GM12878 (cell line): ENCODE data around the gene PRSS57. TPM values are rescaled to one million over a fixed set of nuclear protein-coding genes. Genes with fewer than 3 reads are reported as not detected.

ENCODE experiments used
- ATAC-seq: fragments of 200-7000 bp; cut with Tn5 transposase; 3 replicates; pipeline ENCODE4 v1.9.1; 2020; ENCODE audit warnings: mild to moderate bottlenecking, moderate library complexity
- BruUV-seq: library from RNA; stranded (reverse); fragments of 400-500 nt; replicated peaks from 2 replicates; lab custom pipeline; 2021; lab: Mats Ljungman, UMichigan
- CTCF ChIA-PET: fragments of 300-600 bp; sonication (Branson Sonifier 250); formaldehyde crosslinking; extraction: SDS; loops from one replicate; lab custom pipeline; 2021; ENCODE audit warnings: inconsistent platforms; lab: Yijun Ruan, JAX
- POLR2A ChIA-PET: fragments of 350-600 bp; formaldehyde crosslinking; extraction: SDS; loops from one replicate; lab custom pipeline; 2021; ENCODE audit warnings: inconsistent platforms; lab: Charles Lee
- RAD21 ChIA-PET: fragments of 300-600 bp; sonication (Branson Sonifier 250); formaldehyde crosslinking; loops from one replicate; lab custom pipeline; 2023; ENCODE audit warnings: antibody characterized with exemption; ENCODE audit not compliant: unreplicated experiment; lab: Charles Lee
- SMC1A ChIA-PET: fragments of 300-600 bp; sonication (Branson Sonifier 250); formaldehyde crosslinking; loops from one replicate; lab custom pipeline; 2023; ENCODE audit not compliant: unreplicated experiment, uncharacterized antibody; lab: Charles Lee
- DNase-seq: peaks from one replicate; pipeline ENCODE4 v3.0.0-alpha.2; 2011; ENCODE audit warnings: low read depth, low spot score
- FAIRE-seq: peaks from 3 replicates; lab custom pipeline; 2011; peaks lifted over from hg19 to GRCh38; lab: Jason Lieb, UNC
- H2AFZ ChIP-seq: 2 replicates; pipeline ENCODE4 v1.6.0; 2011; ENCODE audit warnings: low read depth, low read length, control low read depth; ENCODE audit not compliant: control insufficient read depth
- H3K27ac ChIP-seq: 2 replicates; pipeline ENCODE4 v1.5.1; 2011; ENCODE audit warnings: control low read depth; ENCODE audit not compliant: control insufficient read depth, insufficient read depth
- H3K27me3 ChIP-seq, 2 experiments: replicated peaks in 1 of 2; 2 replicates each; pipeline versions ENCODE4 v1.6.0 to v1.6.1; 2011; ENCODE audit warnings: low read length in 1 of 2; ENCODE audit not compliant: control insufficient read depth in 2 of 2, insufficient read depth in 2 of 2
- H3K36me3 ChIP-seq, 2 experiments: 2 replicates each; pipeline ENCODE4 v1.5.1; 2011; ENCODE audit warnings: low read length in 1 of 2; ENCODE audit not compliant: control insufficient read depth in 2 of 2, insufficient read depth in 2 of 2
- H3K4me1 ChIP-seq: 2 replicates; pipeline ENCODE4 v1.6.1; 2011; ENCODE audit warnings: mild to moderate bottlenecking, low read length, moderate library complexity, mixed read lengths; ENCODE audit not compliant: control insufficient read depth, insufficient read depth
- H3K4me2 ChIP-seq: 2 replicates; pipeline ENCODE4 v1.6.0; 2011; ENCODE audit warnings: control low read depth; ENCODE audit not compliant: control insufficient read depth, insufficient read depth
- H3K4me3 ChIP-seq: fragments of 200-600 bp; sonication (generic); 2 replicates; pipeline ENCODE4 v1.5.1; 2016
- H3K79me2 ChIP-seq: 2 replicates; pipeline ENCODE4 v1.6.0; 2011; ENCODE audit warnings: low read length; ENCODE audit not compliant: control insufficient read depth, insufficient read depth
- H3K9ac ChIP-seq: 2 replicates; pipeline ENCODE4 v1.8.0; 2011; ENCODE audit warnings: low read length, control low read depth, mixed read lengths; ENCODE audit not compliant: control insufficient read depth, insufficient read depth
- H3K9me3 ChIP-seq: replicated peaks from 3 replicates; pipeline ENCODE4 v1.5.1; 2011; ENCODE audit warnings: mild to moderate bottlenecking, low read length; ENCODE audit not compliant: control insufficient read depth, insufficient read depth
- H4K20me1 ChIP-seq: 2 replicates; pipeline ENCODE4 v1.6.0; 2011; ENCODE audit not compliant: control insufficient read depth, insufficient read depth
- BHLHE40 ChIP-seq, 2 experiments: fragments of 450-650 bp in 1 of 2; IDR thresholded peaks; 2 replicates each; pipeline ENCODE4 v1.6.1; 2011 to 2017; ENCODE audit warnings: low read depth in 2 of 2, borderline replicate concordance in 1 of 2, improper control_type of control experiment in 1 of 2, low read length in 1 of 2, mild to moderate bottlenecking in 1 of 2
- CBX3 ChIP-seq: fragments of 200-600 bp; sonication (generic); IDR thresholded peaks from 2 replicates; pipeline ENCODE4 v1.6.1; 2016; ENCODE audit warnings: low read depth, borderline replicate concordance
- EGR1 ChIP-seq, 2 experiments: IDR thresholded peaks; 1 replicate in 1 of 2; 2 replicates in 1 of 2; pipeline ENCODE4 v1.6.1; 2011 to 2012; ENCODE audit warnings: low read depth in 2 of 2, low read length in 2 of 2, borderline replicate concordance in 1 of 2, mild to moderate bottlenecking in 1 of 2, moderate library complexity in 1 of 2
- RUNX3 ChIP-seq: IDR thresholded peaks from 2 replicates; pipeline ENCODE4 v1.6.1; 2012; ENCODE audit warnings: low read length, inconsistent platforms
- WGBS: methylation state at CpG from one replicate; pipeline ENCODE4 v1.1.6; 2016; ENCODE audit warnings: low lambda C conversion rate; ENCODE audit not compliant: insufficient replicate concordance, insufficient coverage; ENCODE audit errors: missing lambda C conversion rate; 5-methylcytosine and 5-hydroxymethylcytosine counted together
- in situ Hi-C: fragments of 300-500 bp; cut with MboI; formaldehyde crosslinking; loops from 9 replicates; pipeline ENCODE4 v1.14.3; 2018; ENCODE audit warnings: mixed read lengths
- intact Hi-C: fragments of 100-400 bp; cut with micrococcal nuclease; formaldehyde crosslinking; loops from one replicate; pipeline ENCODE4 v1.14.2; 2022; ENCODE audit not compliant: unreplicated experiment
- polyA plus RNA-seq, 11 experiments: library from polyadenylated mRNA; depleted of rRNA in 4 of 11; unstranded in 6 of 11; stranded (reverse) in 5 of 11; fragments of >200 nt; fragmentation: Nextera tagmentation in 4 of 11; fragmentation: Illumina TruSeq in 1 of 11; extraction: Ambion mirVana in 4 of 11; extraction: Trizol in 1 of 11; gene quantifications; 1 replicate in 1 of 11; 2 replicates in 10 of 11; pipeline versions ENCODE4 v1.2.1 to v1.2.3, GENCODE V29; 2011 to 2016; ENCODE audit warnings: inconsistent platforms in 2 of 11, missing spikeins in 2 of 11, low read depth in 1 of 11
- total RNA-seq, 4 experiments: library from RNA; depleted of rRNA in 3 of 4; stranded (reverse); fragments of >200 nt in 3 of 4; fragmentation: Illumina TruSeq in 1 of 4; extraction: Trizol in 1 of 4; gene quantifications; 2 replicates each; pipeline versions ENCODE4 v1.2.1 to v1.2.3, GENCODE V29; 2013 to 2021

Gene PRSS57
- total and polyA plus RNA-seq, 10 of the 15 experiments (the other 5 are each of a cell fraction or from before 2014, with no cell fraction given): not detected

- no peak overlapping the region for H3K9ac ChIP-seq
- H3K36me3 ChIP-seq: no peaks in the 10 kb centered on the region
- POLR2A ChIA-PET: no interaction called here
- no TSS peak for BruUV-seq
- intact Hi-C loops (no loop called here), in situ Hi-C loops (no loop called here)
- RAD21 ChIA-PET: no interaction called here
- FAIRE-seq: no peak
- H3K27me3 ChIP-seq: no peaks in the 10 kb centered on the region
- WGBS: 24% methylated on average over 57 of the region's 79 CpGs
- no peaks in the 10 kb centered on the region for H4K20me1 ChIP-seq
- no peak overlapping the region for H3K4me3 ChIP-seq
- H2AFZ ChIP-seq: no peak overlapping the region
- no peak for TF ChIP-seq RUNX3
- peak in 1 of 2 experiments; percentile 64; a peak in 1 of 3 replicates for TF ChIP-seq EGR1 (IDR thresholded peaks at IDR 0.05; ENCODE audit: borderline replicate concordance in 1 of 2, low read depth in 2 of 2, low read length in 2 of 2)
- SMC1A ChIA-PET: no interaction called here
- peaks cover 5% of the 10 kb centered on the region; the same call in 1 of the 3 replicates for H3K9me3 ChIP-seq
- H3K27ac ChIP-seq: no peak overlapping the region
- H3K4me2 ChIP-seq: no peak overlapping the region
- no peak for ATAC-seq
- no peak for DNase-seq
- no peaks in the 10 kb centered on the region for H3K79me2 ChIP-seq
- CTCF ChIA-PET: no interaction called here
- H3K4me1 ChIP-seq: no peaks in the 10 kb centered on the region; the same call in 1 of the 2 replicates
These were observed 24.5 kb upstream of the PRSS57 start for GRCh38 chr19:719636-720344.

- 72% methylated on average over 45 of the region's 54 CpGs for WGBS
- RAD21 ChIA-PET: no interaction called here
These were observed 23.8 kb upstream of the PRSS57 start for GRCh38 chr19:718991-719512.

More at GRCh38 chr19:718991-719512, 23.8 kb upstream of the PRSS57 start:
- Histone ChIP-seq H3K27me3 (no peaks in the 10 kb centered on the region), H3K4me2 (0 out of 2 replicates have a peak overlapping the region, but pooled peaks have one; percentile 7)
- no peak for TF ChIP-seq CBX3
- TF ChIP-seq BHLHE40 (IDR thresholded peaks at IDR 0.05; ENCODE audit: borderline replicate concordance in 1 of 2, low read depth in 2 of 2, low read length in 1 of 2): no peak
- TF ChIP-seq, all 136 proteins: peak for 0
- H3K36me3 ChIP-seq: no peaks in the 10 kb centered on the region
- H3K4me3 ChIP-seq: no peak overlapping the region
- ChIA-PET CTCF (interaction anchor here (1.5 kb wide), 1 partner anchor 42 kb away, joined by 3 read pairs; no protein-coding TSS in a partner anchor), POLR2A (no interaction called here), SMC1A (no interaction called here)
- no peaks in the 10 kb centered on the region for H4K20me1 ChIP-seq
- H3K9me3 ChIP-seq: peaks cover 5% of the 10 kb centered on the region; the same call in 1 of the 3 replicates
- H2AFZ ChIP-seq: no peak overlapping the region
- no peak overlapping the region for H3K27ac ChIP-seq
- ATAC-seq (no peak), DNase-seq (no peak), FAIRE-seq (no peak)
- H3K4me1 ChIP-seq: no peaks in the 10 kb centered on the region; the same call in 1 of the 2 replicates
- BruUV-seq: no TSS peak
- H3K79me2 ChIP-seq: no peaks in the 10 kb centered on the region
- no peak overlapping the region for H3K9ac ChIP-seq
- in situ Hi-C loops: no loop called here
- intact Hi-C loops: no loop called here
